HUDEP-2 (cell line): Measurements from ENCODE around the gene IL1R2.
"Not testable (repeated sequence)": the region's sequence is repeated elsewhere in the genome, so short reads cannot be mapped to it uniquely, and the experiment has no call there.

ENCODE experiments used
- DNase-seq, 76 experiments: peaks; one replicate each; lab custom pipeline; 2025; ENCODE audit not compliant: unreplicated experiment in 76 of 76; lab: John Stamatoyannopoulos, UW

The IL1R2 gene

DNA sequence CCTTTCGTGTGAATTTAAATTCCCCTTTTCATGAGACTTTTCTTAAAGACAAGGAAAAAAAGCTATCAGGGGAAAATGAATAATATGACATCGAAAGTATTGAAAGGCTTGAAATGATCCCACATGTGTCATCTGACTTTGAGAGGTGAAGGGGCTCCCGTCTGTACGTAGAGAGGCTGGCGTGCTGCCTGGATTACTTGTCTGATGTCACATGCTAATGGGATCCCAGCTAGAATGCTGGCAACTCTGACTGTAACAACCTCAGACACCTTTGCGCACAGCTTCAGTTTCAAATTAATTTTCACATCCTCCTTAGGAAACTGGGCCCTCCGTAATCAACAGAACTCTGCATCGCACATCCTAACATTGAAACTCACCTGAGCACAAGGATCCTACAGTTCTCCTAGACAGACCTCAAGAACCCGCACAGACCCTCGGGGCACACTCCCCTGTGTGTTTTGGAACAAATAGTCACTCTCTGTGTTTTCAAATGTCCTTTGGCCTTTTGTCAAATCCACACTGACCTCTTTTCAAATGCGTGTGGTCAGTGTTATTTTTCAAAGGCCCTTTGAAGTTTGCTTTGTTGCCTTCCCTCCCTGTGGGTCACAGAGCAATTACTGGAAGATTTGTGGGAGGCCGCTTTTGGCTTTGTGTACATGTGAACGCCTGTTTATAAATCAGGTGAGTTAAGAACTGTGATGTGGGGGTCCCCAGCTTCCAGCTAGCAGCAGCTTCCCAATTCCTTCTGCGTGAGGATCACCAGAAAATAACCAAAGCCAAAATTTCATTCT lies 65.9 kb downstream of the IL1R2 start:
- no peak for DNase-seq

DNA sequence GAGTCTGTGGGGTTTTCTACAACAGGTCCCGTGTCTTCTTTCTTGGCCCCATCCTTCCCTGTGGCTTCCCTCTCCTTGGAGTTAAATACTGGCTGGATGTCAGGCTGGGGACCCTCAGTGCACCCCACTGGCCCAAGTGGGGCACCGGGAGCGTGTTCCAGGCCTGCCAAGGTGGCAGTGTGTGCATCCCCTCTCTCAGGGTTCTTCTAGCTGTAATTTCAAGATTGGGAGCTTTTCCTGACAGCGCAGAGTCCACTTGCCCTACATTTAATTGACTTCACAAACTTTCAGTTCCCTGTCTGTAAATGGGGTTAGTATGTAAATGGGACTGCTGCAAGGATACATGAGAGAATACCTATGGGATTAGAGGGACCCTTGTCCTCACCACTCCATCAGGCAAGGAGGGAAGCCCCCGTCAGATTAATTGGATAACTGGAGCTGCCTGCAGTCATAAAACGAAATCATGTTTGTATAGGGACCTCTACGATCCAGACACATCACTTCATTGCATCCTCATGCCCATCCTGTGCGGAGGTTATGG lies 66.6 kb downstream of the IL1R2 start:
- DNase-seq, result no peak

DNA sequence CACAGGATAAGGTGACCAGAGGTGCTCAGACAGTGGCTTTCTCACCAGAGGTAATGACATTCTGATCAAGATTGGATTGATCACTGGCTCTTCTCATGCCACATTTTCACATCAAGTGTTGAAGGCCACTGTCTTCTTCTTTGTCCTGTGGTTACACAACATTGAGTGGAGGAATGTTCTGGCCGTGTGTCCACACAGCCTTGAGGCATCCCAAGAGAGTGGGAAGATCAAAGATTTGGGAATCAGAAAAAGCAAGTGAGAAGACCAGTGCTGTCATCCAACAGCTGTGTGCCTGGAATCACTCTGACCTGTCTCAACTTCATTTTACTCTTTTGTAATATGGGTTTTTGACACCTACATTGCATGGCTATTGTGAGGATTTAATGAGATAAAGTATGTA lies 67.4 kb downstream of the IL1R2 start:
- DNase-seq, result no peak

DNA sequence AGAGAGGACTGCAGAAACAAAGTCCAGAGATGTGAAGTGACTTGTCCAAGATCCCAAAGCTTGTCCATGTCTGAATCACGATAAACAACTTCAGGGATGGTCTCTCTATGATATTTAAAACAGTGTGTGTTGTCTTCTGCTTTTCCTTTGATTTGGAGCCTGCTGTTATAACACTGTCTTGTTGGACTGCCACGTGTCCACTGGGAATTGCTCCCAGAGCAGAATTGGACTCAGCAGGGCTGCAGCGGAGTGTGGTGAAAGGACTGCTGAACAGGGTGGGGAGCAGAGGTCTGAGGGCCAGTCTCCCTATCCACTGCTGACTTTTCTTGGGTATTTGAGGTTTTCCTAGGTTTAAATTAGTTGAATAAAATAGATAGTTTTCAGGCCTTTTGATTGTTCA lies 68.3 kb downstream of the IL1R2 start:
- DNase-seq, result no peak

DNA sequence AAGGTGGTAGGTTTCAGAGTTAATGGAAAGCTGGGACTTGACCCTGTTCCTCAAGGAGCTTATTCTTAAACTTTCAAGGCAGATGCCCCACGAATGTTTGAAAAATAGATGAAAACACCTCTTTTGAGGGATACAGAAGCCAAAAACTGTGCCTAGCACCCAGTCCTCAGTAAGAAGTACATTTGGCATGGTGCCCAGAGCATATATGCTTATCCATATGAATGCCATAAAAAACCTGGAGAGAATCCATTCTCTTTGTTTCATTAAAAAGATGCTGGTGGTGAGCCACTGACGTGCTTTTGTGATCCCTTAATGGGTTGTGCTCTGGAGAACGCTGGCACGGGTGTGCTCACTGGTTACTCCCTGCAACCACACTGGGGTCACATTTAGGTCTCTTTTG lies 69.0 kb downstream of the IL1R2 start:
- DNase-seq, result no peak

DNA sequence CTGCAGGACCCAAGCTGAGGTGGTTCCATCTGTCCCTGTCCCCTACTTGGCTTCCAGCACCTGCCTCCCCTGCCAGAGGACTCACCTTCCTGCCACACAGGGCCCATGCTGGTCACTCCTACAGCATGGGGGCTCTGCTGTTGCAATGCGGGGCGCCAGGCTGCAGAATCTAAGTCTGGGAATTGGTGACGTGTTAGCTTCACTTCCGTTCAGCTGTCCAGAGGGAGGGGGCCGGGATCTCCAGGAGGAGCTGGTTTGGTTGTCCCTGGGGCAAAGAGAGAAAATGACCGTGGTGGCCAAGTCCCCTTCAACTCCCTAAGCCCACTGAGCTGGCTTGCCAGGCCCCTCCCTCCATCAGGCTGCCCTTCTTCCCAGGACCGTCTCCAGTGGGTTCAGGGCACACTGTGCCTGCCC lies 69.5 kb downstream of the IL1R2 start:
- DNase-seq, result no peak

DNA sequence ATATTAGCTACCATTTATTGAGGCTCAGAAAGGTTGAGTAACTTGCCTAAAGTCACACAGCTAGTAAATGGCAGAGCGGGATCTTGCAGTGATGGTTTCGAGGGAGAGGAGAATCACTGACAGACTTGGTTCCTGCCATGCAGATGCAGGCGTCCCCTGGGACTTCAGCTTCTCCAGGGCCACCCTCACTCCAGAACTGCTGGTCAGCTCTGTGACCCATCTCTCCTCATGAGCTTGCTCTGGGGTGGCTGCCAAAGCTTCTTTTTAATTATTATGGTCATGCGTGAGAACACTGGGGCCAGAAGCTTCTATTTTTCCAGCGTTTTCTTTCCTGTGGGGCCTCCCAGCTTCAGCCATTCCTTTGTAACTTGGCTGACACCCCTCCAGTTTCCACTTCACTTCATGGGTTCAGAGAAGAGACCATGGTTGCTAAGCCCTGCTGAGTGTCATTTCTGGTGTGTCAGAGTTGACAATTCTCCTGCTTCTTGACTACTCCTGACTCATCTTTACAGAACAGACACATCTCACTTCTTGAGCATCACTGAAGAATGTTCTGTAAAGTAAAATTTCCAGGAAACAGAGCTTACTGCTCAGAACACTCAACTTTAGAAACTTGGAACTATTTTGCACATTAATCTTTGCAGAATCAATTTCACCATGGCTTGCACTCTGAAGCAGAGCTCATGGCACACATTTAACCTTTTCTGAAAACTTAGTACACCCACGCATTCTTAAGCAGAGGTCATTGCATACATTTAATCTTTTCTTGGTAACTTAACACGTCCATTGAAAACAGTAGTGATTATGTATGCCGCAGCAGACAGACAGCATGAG lies 70.4 kb downstream of the IL1R2 start:
- DNase-seq, result peak in 2 of 76 experiments; percentile 8 to 16

DNA sequence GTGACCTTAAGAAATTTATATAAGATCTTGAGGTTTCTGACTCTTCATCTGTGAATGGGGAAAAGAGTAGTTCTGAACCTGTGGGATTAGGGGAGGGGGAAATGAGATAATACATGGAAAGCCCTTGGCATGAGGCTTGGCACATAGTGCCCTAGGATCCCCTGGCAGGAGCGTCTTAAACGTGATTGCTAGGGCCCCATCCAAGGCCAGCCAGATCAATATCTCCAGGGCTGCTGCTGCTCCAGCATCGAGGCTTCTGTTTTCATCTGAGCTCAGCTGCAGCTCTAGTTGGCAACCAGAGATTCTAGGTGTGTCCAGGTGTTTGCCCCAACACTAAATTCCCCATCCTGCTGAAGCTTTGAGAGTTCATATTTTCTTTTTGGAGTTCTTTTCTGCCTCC lies 71.0 kb downstream of the IL1R2 start:
- no peak for DNase-seq

DNA sequence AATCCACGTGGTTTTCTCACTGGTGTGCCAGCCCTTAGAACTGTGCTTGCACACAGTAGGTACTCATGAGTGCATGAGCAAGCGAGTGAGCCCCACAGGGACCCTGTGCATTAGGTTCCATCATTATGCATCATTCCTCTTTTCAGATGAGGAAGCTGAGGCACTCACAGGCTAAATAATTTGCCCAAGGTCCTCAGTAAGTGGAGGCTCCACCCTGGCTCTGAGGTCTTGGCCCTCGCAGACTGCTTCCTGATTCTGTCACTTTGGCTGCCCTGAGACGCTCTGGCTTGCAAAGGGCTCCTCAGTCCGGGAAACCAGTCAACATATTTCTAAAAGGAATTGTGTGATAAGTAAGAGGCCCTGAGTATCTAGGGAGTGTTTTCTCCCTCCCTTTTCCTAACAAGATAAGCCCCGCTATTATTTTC lies 71.7 kb downstream of the IL1R2 start:
- DNase-seq, result peak in 17 of 76 experiments; percentile 2 to 30 (median 10)

DNA sequence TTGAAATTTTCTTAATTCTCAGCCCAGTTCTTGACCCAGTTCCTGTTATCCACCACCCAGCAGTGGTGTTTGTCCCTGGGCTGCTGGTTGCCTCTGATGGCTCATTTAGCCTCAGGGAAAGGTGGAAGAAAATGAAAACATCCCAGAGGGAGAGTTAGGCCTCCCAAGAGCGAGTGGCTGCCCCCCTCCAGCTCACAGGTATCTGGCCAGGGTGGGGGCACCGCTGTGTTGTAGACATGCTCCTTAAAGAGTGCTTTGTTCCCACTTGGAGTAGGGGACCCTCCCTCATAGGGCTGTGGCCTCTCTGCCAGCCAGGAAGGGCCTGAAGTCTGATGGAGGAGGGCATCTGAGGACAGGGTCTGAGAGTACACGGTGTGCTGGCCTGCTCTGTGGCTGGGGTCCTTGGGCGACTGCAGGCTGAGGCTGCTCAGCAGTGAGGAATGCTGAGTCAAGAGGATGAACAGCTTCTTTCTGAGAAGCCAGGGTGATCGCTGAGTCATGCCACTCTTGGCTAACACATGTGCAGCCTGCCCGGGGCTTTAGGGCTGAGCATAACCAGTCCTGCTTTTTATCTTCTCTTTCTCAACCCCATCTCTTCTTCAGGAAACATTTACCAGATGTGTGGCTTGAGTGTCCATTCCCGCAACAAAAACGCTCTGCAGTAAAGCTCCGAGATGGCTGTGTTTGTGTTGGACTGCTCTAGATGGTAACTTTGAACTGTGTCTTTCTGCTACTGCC lies 72.3 kb downstream of the IL1R2 start:
- peak in 73 of 76 experiments; percentile 31 to 92 (median 73) for DNase-seq

DNA sequence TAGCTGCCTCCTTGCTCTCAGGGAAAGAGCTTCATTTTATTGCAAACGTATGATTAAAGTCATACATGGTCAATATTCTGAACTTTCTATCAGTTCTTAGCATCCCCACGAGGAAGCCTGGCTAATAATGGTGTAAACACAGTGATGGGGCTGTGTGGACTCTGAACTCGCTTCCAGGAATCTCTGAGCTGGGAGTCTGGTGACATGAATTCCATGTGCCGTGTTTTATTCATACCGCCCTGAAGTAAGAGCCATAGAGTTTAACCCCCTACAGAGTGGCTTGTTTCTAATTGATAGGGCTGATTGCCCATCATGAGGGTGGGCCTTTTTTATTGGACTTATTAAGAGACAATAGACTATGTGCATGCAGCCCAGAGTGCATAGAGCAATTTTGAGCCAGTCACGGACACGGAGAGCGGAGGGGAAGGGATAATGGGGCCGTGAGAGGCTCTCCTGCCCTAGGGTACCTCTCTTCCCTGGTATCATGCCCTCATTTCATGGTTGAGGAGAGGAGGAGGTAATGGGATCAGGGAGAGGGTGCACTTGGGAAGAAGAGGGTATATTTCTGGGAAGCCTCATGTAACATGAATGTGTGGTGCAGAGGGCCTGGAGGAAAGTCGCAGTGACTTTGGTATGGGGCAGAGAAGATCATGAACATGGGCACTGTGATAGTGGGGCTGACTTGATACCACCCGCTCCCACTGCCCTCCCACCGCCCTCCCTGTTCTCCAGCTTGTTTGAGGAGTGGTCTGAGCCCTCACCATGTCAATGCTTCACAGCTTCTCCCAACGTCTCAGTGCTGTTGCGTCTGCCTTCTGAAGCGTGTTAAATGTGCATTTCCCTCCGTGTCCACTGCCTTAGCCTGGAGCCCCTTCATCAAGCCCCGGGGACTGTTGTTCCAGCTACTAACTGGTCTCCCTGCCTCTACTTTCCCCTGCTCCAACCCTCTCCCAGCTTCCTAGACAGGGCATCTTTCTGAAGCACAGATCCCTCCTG lies 73.2 kb downstream of the IL1R2 start:
- DNase-seq, result peak in 1 of 76 experiments; percentile 19

DNA sequence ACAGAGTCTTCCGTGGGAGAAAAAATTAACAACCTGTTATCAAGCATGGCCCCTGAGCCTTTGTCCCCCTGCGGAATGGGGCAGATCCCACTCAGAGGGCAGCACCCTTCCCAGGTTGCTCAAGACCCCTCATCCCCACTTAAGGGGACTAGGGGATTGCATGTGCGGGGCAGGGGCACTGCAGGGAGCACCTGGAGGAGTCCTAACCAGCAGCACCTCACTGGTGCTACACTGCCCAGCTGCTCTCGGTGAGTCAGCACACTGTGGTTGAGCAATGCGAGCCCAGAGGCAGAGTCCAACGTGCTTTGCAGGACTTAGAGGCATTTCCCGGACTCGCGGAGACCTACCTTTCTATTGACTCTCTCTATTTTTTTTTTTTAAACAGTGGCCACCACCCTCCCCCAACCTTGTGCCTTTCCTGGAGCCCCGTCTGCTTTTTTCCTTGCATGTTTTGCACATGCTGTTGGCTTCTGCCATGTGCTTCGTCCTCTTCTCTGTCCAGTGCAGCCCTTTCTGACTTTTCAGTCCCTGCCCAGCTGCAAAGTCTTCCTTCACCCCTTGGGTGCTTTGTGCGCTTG lies 74.0 kb downstream of the IL1R2 start:
- peak in 15 of 76 experiments; percentile 3 to 37 (median 15) for DNase-seq

DNA sequence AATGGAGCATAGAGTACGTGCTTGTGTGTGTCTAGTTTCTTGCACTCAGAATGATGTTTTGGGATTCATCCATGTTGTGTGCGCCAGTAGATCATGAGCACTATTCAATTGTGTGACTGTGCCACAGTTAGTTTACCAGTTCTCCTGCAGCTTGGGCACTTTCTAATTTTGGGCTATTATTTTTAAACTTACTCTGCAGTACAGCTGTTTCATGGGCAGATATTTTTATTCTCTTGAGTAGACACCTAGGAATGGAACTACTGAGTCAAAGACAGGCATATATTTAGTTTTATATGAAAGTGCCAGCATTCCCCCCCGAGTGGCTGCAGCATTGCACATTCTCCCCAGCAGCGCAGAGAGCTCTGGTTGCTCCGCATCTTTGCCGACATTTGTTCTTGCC lies 74.8 kb downstream of the IL1R2 start:
- DNase-seq, result no peak

DNA sequence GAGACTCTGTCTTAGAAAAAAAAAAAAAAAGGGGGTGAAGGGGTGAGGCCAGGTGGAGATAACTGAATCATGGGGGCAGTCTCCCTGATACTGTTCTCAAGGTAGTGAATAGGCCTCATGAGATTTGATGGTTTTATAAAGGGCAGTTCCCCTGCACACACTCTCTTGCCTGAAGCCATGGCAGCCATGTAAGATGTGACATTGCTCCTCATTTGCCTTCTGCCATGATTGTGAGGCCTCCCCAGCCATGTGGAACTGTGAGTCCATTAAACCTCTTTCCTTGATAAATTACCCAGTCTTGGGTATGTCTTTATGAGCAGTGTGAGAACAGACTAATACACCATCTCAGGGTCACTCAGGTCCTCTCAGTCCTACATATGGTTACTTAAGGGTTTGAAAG lies 76.4 kb downstream of the IL1R2 start:
- DNase-seq, result not testable (repeated sequence)

DNA sequence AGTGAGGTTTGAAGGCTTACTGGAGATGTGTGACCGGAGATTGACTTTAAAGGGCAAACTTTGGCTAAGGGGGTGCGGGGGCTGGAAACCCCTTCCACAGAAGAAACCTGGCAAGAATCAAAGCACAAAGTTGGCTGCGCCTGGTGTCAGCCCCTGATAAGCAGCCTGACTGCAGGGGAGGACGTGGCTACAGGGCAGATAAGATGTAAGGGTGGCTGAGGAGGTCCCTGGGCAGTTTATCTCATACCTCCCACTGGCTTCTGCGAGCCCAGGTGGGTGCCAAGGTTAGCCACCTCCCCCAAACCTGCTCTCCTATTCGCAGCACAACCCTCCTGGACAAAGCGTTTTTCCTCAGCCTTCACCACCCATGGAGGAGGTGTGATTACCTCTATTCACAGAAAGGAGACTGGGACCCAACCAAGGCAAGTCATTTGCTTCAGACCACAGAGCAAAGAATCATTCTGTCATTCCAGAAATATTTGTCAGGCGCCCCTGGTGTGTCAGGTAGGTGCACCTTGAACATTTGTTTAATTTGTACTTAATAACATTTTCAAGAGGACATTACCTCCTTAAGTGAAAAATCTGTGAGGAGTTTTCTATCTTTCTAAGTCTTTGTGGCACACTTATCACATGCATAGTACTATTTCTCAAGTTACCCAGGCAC lies 77.7 kb downstream of the IL1R2 start:
- peak in 75 of 76 experiments; percentile 33 to 92 (median 77) for DNase-seq

DNA sequence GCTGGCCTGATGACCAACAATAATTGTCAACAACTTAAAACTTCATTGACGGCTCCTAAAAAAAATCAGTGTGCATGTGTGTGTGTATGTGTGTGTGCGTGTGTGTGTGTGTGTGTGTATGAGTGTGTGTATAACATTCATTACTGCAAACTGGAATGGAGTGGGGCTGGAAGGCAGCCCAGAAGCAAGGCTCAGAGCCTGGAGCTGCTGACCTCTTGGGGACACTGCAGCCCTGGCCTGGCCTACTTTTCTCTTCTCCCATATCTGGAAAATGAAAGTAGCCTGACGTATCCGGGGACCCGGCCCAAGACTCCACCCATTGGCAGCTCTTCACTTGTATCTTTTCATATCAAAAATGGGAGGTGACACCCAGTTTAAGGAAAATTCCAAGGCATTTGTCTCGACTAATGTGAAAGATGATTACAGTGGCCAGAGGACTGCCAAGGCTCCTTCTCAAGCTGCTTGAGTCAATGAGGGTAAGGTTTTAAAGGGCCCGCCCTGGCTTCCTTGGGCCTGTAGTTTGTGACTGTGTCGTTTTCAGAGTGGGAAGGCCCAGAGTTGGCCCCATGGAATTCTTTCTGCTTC lies 78.4 kb downstream of the IL1R2 start:
- DNase-seq, result peak in 68 of 76 experiments; percentile 11 to 84 (median 42)

DNA sequence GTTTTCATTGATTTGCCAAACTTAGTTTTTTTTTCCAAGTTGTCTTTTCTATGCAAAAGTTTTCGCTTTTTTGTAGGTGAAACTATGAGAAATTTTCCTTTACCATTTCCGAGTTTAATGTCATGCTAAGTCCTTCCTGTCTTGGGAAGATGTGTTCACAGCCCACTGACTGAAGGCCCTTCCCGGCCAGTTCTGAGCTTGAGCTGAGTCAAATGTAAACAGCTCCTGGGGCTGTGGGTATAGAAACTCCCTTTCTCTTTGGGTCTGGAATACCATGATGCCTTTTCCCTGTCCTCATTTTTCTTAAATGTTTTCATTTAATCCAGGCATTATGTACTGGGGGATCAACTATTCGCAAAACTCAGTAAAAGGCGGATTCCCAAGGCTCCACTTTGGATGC lies 81.0 kb downstream of the IL1R2 start:
- DNase-seq, result no peak

DNA sequence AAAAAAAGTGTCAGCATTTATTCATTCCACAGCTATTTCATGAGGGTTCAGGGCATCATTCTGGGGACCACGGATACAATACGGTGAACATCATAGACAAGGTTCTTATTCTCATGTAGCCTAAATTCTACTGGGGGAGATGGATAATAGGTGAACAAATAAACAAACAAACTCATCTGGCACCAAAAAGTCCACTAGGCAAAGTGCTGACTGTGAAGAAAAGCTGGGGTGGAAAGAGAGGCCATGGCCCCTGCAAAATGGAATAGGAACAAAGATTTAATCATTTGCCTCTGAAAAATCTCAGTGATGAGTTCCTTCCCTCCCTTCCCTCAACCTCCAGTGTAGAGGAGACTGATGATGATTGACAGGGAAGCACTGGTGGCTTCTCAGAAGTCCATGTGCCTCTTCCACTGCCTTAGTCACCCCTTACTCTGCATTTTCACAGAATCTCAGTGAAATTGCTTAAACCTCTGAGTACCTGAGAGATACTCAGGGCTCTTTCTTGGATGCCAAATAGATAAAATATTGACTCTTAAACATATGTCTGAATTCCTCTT lies 81.5 kb downstream of the IL1R2 start:
- no peak for DNase-seq
